Large intestine (tissue), 3 donors: ENCODE results near the gene KDM6A. TPM values are rescaled to one million over a fixed set of nuclear protein-coding genes. Genes with fewer than 3 reads are reported as not detected.

Experiments used
- DNase-seq, 2 donors: peaks; one replicate each; pipeline versions ENCODE4 v3.0.0 to v3.0.0-alpha.2; 2013
- H3K27ac ChIP-seq: one replicate; pipeline ENCODE4 v1.5.1; 2013; ENCODE audit warnings: low read length
- H3K27me3 ChIP-seq: 2 replicates; pipeline ENCODE4 v1.6.1; 2013; ENCODE audit warnings: low read length; ENCODE audit not compliant: control insufficient read depth, insufficient read depth
- H3K36me3 ChIP-seq: 2 replicates; pipeline ENCODE4 v1.6.1; 2013; ENCODE audit warnings: low read length; ENCODE audit not compliant: control insufficient read depth, insufficient read depth
- H3K4me1 ChIP-seq: one replicate; pipeline ENCODE4 v1.6.1; 2013; ENCODE audit warnings: low read length; ENCODE audit not compliant: control insufficient read depth, insufficient read depth
- H3K4me3 ChIP-seq: one replicate; pipeline ENCODE4 v1.5.1; 2013; ENCODE audit warnings: low read length
- H3K9me3 ChIP-seq: one replicate; pipeline ENCODE4 v1.6.1; 2013; ENCODE audit warnings: mild to moderate bottlenecking, low read depth, low read length, moderate library complexity; ENCODE audit not compliant: control insufficient read depth
- WGBS: methylation state at CpG from one replicate; pipeline ENCODE4 v1.1.5; 2013; ENCODE audit warnings: low lambda C conversion rate; ENCODE audit not compliant: insufficient coverage; 5-methylcytosine and 5-hydroxymethylcytosine counted together
- polyA plus RNA-seq: library from polyadenylated mRNA; unstranded; fragments of 120-200 nt; gene quantifications from one replicate; pipeline ENCODE4 v1.2.1, GENCODE V29; 2013

KDM6A gene
- polyA plus RNA-seq, 1 donor, result 26.8 TPM

- WGBS, result no CpG with 5 or more reads among the region's 22 CpGs
Measured at GRCh38 chrX:45157647-45158046, 284.7 kb downstream of the KDM6A start.

More at GRCh38 chrX:45157647-45158046, 284.7 kb downstream of the KDM6A start:
- Histone ChIP-seq H3K9me3 (no peaks in the 10 kb centered on the region), H3K36me3 (no peaks in the 10 kb centered on the region), H3K27ac (no peak overlapping the region), H3K4me1 (no peaks in the 10 kb centered on the region), H3K27me3 (no peaks in the 10 kb centered on the region), H3K4me3 (no peak overlapping the region)
- no peak for DNase-seq

Other genes with a start within 250 kb of the KDM6A start
- gene DUSP21, start 29.2 kb upstream of the KDM6A start, polyA plus RNA-seq, result not detected